ENCODE data around the gene ZNF576. TPM values are rescaled to one million over a fixed set of nuclear protein-coding genes. Genes with fewer than 3 reads are reported as not detected.

The ZNF576 gene
- total and polyA plus RNA-seq, 9 of the 15 experiments (the other 6 are each of a cell fraction or from before 2014, with no cell fraction given), result 6.8 to 18.2 (median 12.2) TPM

DNA sequence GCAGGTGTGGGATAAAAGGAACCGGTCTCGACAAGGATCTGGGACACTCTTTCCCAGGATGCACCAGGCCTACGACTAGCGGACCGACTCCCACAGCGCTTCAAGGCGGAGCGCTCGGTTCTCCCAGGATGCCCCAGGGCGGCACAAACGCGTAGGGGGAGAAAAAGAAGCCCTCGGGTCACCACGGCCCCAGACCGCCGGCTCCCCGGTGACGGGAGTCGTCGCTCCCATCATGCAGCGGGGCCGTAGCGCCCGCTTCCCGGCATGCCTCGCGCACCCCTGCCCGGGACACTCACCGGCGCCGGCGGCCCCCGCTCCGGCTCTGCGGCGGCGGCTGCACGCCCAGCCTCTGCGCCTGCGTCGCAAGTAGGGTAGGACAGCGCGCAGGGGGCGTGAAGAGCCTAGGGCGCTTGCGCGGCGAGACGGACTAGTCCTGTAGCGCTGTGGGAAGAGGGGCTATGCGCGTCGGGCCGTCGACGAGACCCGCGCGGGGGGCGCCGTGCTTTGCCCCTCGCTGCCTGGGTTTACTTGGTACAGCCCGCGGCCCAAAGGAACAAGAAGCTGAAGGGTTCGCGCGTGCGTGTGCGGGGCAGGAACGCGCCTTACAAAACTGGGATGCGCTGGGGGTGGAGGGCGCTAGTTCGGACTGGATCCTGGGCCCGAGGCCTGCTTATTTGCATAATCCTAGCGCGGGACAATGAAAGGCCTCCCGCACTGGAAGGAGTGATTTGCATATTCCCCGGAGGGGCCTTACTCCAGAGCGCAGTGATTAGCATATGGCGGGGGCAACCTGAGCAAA, 23.1 kb downstream of the ZNF576 start, which contains the start of gene ZNF428 (continued):
- TF ChIP-seq RFX7 (CRISPR knock-in tag; IDR thresholded peaks at IDR 0.05) (no peak), OTX1 (CRISPR knock-in tag; IDR thresholded peaks at IDR 0.05) (no peak), ZFP36 (IDR thresholded peaks at IDR 0.05; ENCODE audit: low read depth, low read length, partially characterized antibody) (no peak), FOXK1 (CRISPR knock-in tag; IDR thresholded peaks at IDR 0.05; ENCODE audit: borderline replicate concordance) (no peak), TSC22D4 (tag; IDR thresholded peaks at IDR 0.05) (no peak), NFXL1 (CRISPR knock-in tag; IDR thresholded peaks at IDR 0.05) (no peak), ZNF778 (CRISPR knock-in tag; IDR thresholded peaks at IDR 0.05) (no peak), BCOR (IDR thresholded peaks at IDR 0.05) (no peak), ZFP1 (CRISPR knock-in tag; IDR thresholded peaks at IDR 0.05) (no peak), RAD21 (CRISPR knock-in tag; conservative IDR thresholded peaks at IDR 0.05 in 1 of 2, IDR thresholded peaks at IDR 0.05 in 1 of 2) (no peak), FOS (IDR thresholded peaks at IDR 0.05; ENCODE audit: extremely low read depth, insufficient read length) (no peak), PHB (CRISPR knock-in tag; IDR thresholded peaks at IDR 0.05) (0 out of 2 replicates have a peak, but pooled peaks have one; percentile 17), EGR1 (conservative IDR thresholded peaks at IDR 0.05) (peak; percentile 46), NR2C2 (CRISPR knock-in tag; IDR thresholded peaks at IDR 0.05) (no peak), NR2C2 (tag; IDR thresholded peaks at IDR 0.05) (peak; percentile 59), TBP (optimal IDR thresholded peaks at IDR 0.05; ENCODE audit: low read depth, low read length) (peak; percentile 66), XRCC3 (IDR thresholded peaks at IDR 0.05) (no peak)
- TF ChIP-seq, protein P1, sequence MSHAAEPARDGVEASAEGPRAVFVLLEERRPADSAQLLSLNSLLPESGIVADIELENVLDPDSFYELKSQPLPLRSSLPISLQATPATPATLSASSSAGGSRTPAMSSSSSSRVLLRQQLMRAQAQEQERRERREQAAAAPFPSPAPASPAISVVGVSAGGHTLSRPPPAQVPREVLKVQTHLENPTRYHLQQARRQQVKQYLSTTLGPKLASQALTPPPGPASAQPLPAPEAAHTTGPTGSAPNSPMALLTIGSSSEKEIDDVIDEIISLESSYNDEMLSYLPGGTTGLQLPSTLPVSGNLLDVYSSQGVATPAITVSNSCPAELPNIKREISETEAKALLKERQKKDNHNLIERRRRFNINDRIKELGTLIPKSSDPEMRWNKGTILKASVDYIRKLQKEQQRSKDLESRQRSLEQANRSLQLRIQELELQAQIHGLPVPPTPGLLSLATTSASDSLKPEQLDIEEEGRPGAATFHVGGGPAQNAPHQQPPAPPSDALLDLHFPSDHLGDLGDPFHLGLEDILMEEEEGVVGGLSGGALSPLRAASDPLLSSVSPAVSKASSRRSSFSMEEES (CRISPR knock-in tag; IDR thresholded peaks at IDR 0.05), result no peak
- TF ChIP-seq, protein P2, sequence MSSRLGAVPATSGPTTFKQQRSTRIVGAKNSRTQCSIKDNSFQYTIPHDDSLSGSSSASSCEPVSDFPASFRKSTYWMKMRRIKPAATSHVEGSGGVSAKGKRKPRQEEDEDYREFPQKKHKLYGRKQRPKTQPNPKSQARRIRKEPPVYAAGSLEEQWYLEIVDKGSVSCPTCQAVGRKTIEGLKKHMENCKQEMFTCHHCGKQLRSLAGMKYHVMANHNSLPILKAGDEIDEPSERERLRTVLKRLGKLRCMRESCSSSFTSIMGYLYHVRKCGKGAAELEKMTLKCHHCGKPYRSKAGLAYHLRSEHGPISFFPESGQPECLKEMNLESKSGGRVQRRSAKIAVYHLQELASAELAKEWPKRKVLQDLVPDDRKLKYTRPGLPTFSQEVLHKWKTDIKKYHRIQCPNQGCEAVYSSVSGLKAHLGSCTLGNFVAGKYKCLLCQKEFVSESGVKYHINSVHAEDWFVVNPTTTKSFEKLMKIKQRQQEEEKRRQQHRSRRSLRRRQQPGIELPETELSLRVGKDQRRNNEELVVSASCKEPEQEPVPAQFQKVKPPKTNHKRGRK (tag; IDR thresholded peaks at IDR 0.05), result no peak
- TF ChIP-seq, protein P3, sequence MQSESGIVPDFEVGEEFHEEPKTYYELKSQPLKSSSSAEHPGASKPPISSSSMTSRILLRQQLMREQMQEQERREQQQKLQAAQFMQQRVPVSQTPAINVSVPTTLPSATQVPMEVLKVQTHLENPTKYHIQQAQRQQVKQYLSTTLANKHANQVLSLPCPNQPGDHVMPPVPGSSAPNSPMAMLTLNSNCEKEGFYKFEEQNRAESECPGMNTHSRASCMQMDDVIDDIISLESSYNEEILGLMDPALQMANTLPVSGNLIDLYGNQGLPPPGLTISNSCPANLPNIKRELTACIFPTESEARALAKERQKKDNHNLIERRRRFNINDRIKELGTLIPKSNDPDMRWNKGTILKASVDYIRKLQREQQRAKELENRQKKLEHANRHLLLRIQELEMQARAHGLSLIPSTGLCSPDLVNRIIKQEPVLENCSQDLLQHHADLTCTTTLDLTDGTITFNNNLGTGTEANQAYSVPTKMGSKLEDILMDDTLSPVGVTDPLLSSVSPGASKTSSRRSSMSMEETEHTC (IDR thresholded peaks at IDR 0.05), result no peak
- TF ChIP-seq, protein P4, sequence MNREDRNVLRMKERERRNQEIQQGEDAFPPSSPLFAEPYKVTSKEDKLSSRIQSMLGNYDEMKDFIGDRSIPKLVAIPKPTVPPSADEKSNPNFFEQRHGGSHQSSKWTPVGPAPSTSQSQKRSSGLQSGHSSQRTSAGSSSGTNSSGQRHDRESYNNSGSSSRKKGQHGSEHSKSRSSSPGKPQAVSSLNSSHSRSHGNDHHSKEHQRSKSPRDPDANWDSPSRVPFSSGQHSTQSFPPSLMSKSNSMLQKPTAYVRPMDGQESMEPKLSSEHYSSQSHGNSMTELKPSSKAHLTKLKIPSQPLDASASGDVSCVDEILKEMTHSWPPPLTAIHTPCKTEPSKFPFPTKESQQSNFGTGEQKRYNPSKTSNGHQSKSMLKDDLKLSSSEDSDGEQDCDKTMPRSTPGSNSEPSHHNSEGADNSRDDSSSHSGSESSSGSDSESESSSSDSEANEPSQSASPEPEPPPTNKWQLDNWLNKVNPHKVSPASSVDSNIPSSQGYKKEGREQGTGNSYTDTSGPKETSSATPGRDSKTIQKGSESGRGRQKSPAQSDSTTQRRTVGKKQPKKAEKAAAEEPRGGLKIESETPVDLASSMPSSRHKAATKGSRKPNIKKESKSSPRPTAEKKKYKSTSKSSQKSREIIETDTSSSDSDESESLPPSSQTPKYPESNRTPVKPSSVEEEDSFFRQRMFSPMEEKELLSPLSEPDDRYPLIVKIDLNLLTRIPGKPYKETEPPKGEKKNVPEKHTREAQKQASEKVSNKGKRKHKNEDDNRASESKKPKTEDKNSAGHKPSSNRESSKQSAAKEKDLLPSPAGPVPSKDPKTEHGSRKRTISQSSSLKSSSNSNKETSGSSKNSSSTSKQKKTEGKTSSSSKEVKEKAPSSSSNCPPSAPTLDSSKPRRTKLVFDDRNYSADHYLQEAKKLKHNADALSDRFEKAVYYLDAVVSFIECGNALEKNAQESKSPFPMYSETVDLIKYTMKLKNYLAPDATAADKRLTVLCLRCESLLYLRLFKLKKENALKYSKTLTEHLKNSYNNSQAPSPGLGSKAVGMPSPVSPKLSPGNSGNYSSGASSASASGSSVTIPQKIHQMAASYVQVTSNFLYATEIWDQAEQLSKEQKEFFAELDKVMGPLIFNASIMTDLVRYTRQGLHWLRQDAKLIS (CRISPR knock-in tag; IDR thresholded peaks at IDR 0.05), result no peak; the same call in 1 of the 2 replicates
